PC-3 (cell line): ENCODE measurements around the gene SLC1A2. TPM values are rescaled to one million over a fixed set of nuclear protein-coding genes. Genes with fewer than 3 reads are reported as not detected.

Experiments
- ATAC-seq: fragments of 200-7000 bp; cut with Tn5 transposase; 2 replicates; pipeline ENCODE4 v1.9.1; 2020; ENCODE audit warnings: mild to moderate bottlenecking, moderate library complexity
- BruUV-seq: library from RNA; stranded (reverse); fragments of 400-500 nt; replicated peaks from 2 replicates; lab custom pipeline; 2021; lab: Mats Ljungman, UMichigan
- CTCF ChIA-PET: fragments of 300-600 bp; sonication (Branson Sonifier 250); formaldehyde crosslinking; loops from one replicate; lab custom pipeline; 2022; ENCODE audit warnings: antibody characterized with exemption; lab: Charles Lee
- POLR2A ChIA-PET: fragments of 300-600 bp; sonication (Branson Sonifier 250); formaldehyde crosslinking; loops from one replicate; lab custom pipeline; 2022; ENCODE audit warnings: antibody characterized with exemption; ENCODE audit not compliant: unreplicated experiment; lab: Charles Lee
- DNase-seq: peaks from one replicate; pipeline ENCODE4 v3.0.0-alpha.2; 2015
- H2AFZ ChIP-seq: fragments of 300-600 bp; sonication (generic); 2 replicates; pipeline ENCODE4 v1.6.0; 2016; ENCODE audit warnings: antibody characterized with exemption, low read length
- H3F3A ChIP-seq: fragments of 300-600 bp; sonication (generic); one replicate; pipeline ENCODE4 v1.6.0; 2017; ENCODE audit warnings: antibody characterized with exemption, low read length, control low read depth, mild to moderate bottlenecking; ENCODE audit not compliant: unreplicated experiment
- H3K27ac ChIP-seq: fragments of 300-600 bp; sonication (generic); 2 replicates; pipeline ENCODE4 v1.5.1; 2016; ENCODE audit warnings: mild to moderate bottlenecking, low read length
- H3K27me3 ChIP-seq: fragments of 300-600 bp; sonication (generic); 2 replicates; pipeline ENCODE4 v1.6.1; 2016; ENCODE audit warnings: low read length, mixed read lengths
- H3K36me3 ChIP-seq: fragments of 300-600 bp; sonication (generic); 2 replicates; pipeline ENCODE4 v1.6.1; 2016; ENCODE audit warnings: low read depth, mixed run types, low read length, mixed read lengths
- H3K4me1 ChIP-seq: fragments of 300-600 bp; sonication (generic); 2 replicates; pipeline ENCODE4 v1.5.1; 2016; ENCODE audit warnings: low read length; ENCODE audit not compliant: insufficient read depth
- H3K4me2 ChIP-seq: fragments of 300-600 bp; sonication (generic); 2 replicates; pipeline ENCODE4 v1.6.0; 2016; ENCODE audit warnings: low read length
- H3K4me3 ChIP-seq: fragments of 300-600 bp; sonication (generic); 2 replicates; pipeline ENCODE4 v1.5.1; 2016; ENCODE audit warnings: mild to moderate bottlenecking, low read length, mixed read lengths
- H3K79me2 ChIP-seq: fragments of 300-600 bp; sonication (generic); 2 replicates; pipeline ENCODE4 v1.6.1; 2017; ENCODE audit warnings: low read length, mixed read lengths
- H3K9ac ChIP-seq: fragments of 300-600 bp; sonication (generic); 2 replicates; pipeline ENCODE4 v1.6.0; 2016; ENCODE audit warnings: mild to moderate bottlenecking, low read length
- H3K9me2 ChIP-seq: fragments of 300-600 bp; sonication (generic); replicated peaks from 2 replicates; pipeline ENCODE4 v1.6.1; 2016; ENCODE audit warnings: mixed run types, low read length, mixed read lengths
- H3K9me3 ChIP-seq: fragments of 300-600 bp; sonication (generic); 2 replicates; pipeline ENCODE4 v1.6.1; 2016; ENCODE audit warnings: low read length, mixed read lengths
- H4K20me1 ChIP-seq: fragments of 300-600 bp; sonication (generic); 2 replicates; pipeline ENCODE4 v1.6.1; 2016; ENCODE audit warnings: low read length, mixed read lengths
- EZH2 ChIP-seq: fragments of 300-600 bp; sonication (generic); IDR thresholded peaks from one replicate; pipeline ENCODE4 v1.6.1; 2017; ENCODE audit warnings: antibody characterized with exemption, mild to moderate bottlenecking, low read length; ENCODE audit not compliant: unreplicated experiment
- EZH2phosphoT487 ChIP-seq: fragments of 300-600 bp; sonication (generic); IDR thresholded peaks from 2 replicates; pipeline ENCODE4 v1.6.1; 2018; ENCODE audit warnings: mild to moderate bottlenecking, antibody characterized with exemption, low read length, borderline replicate concordance
- intact Hi-C: fragments of 100-400 bp; cut with micrococcal nuclease; formaldehyde crosslinking; loops from 2 replicates; pipeline ENCODE4 v1.9.0; 2023
- total RNA-seq: library from RNA; depleted of rRNA; stranded (reverse); fragments of >200 nt; gene quantifications from 2 replicates; pipeline ENCODE4 v1.2.3, GENCODE V29; 2014
- TF ChIP-seq, protein P1 (sequence below): fragments of 300-600 bp; sonication (generic); conservative IDR thresholded peaks from 2 replicates; pipeline ENCODE4 v1.5.1; 2017; ENCODE audit warnings: antibody characterized with exemption, low read depth, mild to moderate bottlenecking, low read length

SLC1A2 gene
- total RNA-seq, 1 experiment from 2014 or later, result 0.18 TPM

DNA sequence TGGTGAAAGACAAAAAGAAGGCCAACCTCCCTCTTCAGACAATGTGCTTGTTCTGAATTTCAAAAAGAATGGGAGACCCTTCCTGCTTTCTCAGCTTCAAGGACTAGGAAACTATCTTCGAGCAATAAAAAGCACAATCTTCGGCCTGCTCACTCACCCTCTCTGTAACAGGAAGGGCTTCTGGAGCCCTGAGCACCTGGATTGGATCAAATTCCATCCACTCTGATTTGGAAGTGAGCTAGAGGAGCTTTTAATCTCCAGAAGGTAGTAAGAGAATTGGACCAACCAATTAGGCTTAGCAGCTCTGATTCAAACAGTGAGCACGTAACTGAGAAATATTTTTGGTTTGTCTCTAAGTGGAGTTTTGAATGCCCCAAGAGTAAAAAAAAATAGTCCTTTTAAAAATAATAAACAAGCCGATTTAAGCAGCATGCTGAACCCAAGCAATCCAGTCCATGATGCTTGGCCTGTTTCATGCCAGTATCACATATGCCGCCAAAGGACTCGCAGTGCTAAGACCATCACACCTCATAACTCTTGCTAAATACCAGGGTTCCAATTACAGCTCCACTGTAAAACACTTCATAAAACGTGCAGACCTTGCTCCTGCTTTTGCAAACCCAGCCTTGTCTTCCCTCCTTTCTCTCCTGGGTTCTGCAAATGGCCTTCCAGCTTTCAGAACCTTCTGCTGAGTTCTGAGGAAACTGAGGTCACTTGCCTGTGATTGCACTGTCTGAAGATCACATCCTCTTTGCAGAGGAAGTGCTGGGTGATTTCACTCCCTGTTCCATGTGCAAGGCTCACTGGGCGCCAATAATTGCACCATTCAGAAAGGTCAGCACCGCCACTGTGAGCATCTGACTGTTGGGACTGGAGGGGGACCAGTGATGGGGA is 74.4 kb downstream of the SLC1A2 start:
- Histone ChIP-seq H3K4me3 (no peak overlapping the region), H3K79me2 (no peaks in the 10 kb centered on the region), H3K27ac (no peak overlapping the region), H2AFZ (no peak overlapping the region), H3F3A (no peaks in the 10 kb centered on the region), H3K9me3 (no peaks in the 10 kb centered on the region), H3K4me1 (no peaks in the 10 kb centered on the region), H3K4me2 (no peak overlapping the region), H3K9ac (no peak overlapping the region), H3K36me3 (no peaks in the 10 kb centered on the region), H3K9me2 (no peaks in the 10 kb centered on the region), H4K20me1 (no peaks in the 10 kb centered on the region), H3K27me3 (no peaks in the 10 kb centered on the region)
- BruUV-seq, result no TSS peak
- ATAC-seq (no peak), DNase-seq (no peak)
- intact Hi-C loops, result no loop called here
- TF ChIP-seq EZH2phosphoT487, result no peak
- TF ChIP-seq EZH2, result no peak
- TF ChIP-seq, protein P1, sequence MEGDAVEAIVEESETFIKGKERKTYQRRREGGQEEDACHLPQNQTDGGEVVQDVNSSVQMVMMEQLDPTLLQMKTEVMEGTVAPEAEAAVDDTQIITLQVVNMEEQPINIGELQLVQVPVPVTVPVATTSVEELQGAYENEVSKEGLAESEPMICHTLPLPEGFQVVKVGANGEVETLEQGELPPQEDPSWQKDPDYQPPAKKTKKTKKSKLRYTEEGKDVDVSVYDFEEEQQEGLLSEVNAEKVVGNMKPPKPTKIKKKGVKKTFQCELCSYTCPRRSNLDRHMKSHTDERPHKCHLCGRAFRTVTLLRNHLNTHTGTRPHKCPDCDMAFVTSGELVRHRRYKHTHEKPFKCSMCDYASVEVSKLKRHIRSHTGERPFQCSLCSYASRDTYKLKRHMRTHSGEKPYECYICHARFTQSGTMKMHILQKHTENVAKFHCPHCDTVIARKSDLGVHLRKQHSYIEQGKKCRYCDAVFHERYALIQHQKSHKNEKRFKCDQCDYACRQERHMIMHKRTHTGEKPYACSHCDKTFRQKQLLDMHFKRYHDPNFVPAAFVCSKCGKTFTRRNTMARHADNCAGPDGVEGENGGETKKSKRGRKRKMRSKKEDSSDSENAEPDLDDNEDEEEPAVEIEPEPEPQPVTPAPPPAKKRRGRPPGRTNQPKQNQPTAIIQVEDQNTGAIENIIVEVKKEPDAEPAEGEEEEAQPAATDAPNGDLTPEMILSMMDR, result no peak
- POLR2A ChIA-PET, result no interaction called here
- CTCF ChIA-PET, result no interaction called here

DNA sequence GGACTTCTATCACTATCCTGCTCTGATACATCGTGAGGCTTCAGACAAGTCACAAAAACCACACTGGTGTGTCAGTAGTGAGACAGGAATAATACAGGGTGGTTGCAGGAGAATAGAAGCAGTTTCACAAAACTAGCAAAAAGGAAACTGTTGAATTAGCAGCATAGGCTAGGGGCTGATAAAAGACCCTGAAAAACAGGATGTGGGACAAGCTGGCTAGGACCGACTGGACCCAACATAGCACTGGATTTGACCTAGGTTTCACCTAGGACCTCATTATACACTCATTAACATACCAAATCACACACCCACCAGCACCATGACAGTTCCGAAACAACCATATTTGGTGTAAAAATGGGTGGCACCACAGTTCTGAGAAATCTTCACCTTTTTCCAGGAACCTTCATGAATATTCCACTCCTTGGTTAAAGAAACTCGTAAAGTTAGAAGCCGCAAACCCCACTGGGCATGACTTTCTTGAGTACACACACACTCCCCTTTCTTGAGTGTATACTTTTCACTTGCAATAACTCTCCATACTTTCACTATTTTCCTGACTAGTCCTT is 76.2 kb downstream of the SLC1A2 start:
- BruUV-seq, result no TSS peak
- DNase-seq (no peak), ATAC-seq (no peak)
- no peaks in the 10 kb centered on the region for H3K9me3 ChIP-seq
- H3K4me1 ChIP-seq, result peaks cover 12% of the 10 kb centered on the region
- no peaks in the 10 kb centered on the region for H3K9me2 ChIP-seq
- H3F3A ChIP-seq, result no peaks in the 10 kb centered on the region
- H3K4me2 ChIP-seq, result no peak overlapping the region
- H2AFZ ChIP-seq, result no peak overlapping the region
- H3K27me3 ChIP-seq, result no peaks in the 10 kb centered on the region
- POLR2A ChIA-PET, result no interaction called here
- H3K27ac ChIP-seq, result no peak overlapping the region
- TF ChIP-seq EZH2phosphoT487, result no peak
- TF ChIP-seq, protein P1, result no peak
- no peak for TF ChIP-seq EZH2
- no peak overlapping the region for H3K4me3 ChIP-seq
- no peaks in the 10 kb centered on the region for H3K36me3 ChIP-seq
- intact Hi-C loops, result no loop called here
- H4K20me1 ChIP-seq, result no peaks in the 10 kb centered on the region
- CTCF ChIA-PET, result no interaction called here
- no peak overlapping the region for H3K9ac ChIP-seq
- H3K79me2 ChIP-seq, result no peaks in the 10 kb centered on the region

DNA sequence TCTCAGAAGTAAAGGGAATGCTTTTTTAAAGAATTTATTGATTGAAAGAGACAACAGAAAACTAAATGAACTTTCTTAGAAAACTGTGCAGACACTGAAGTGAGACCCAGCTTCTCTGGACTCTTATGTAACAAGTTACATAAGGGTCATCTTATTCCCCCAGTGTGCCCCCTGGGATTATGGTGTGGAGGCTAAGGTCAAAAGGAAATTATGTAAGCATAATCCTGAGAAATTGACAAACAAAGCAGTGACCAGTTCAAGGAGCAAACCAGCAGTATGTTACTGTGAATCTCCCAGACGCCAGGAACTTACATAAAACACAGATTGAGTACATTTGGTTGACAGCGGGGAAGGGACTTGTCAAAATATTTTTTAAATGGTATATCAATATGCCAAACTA is 78.6 kb downstream of the SLC1A2 start:
- CTCF ChIA-PET, result no interaction called here
- H3K27ac ChIP-seq, result no peak overlapping the region
- ATAC-seq (no peak), DNase-seq (no peak)
- TF ChIP-seq, protein P1, result no peak
- no TSS peak for BruUV-seq
- H3K4me1 ChIP-seq, result peaks cover 29% of the 10 kb centered on the region
- H3K9me2 ChIP-seq, result no peaks in the 10 kb centered on the region
- H3K4me3 ChIP-seq, result no peak overlapping the region
- no peaks in the 10 kb centered on the region for H3K79me2 ChIP-seq
- H3K36me3 ChIP-seq, result no peaks in the 10 kb centered on the region
- no peaks in the 10 kb centered on the region for H3K9me3 ChIP-seq
- H2AFZ ChIP-seq, result no peak overlapping the region
- no peaks in the 10 kb centered on the region for H3F3A ChIP-seq
- intact Hi-C loops, result no loop called here
- POLR2A ChIA-PET, result no interaction called here
- no peak overlapping the region for H3K9ac ChIP-seq
- H4K20me1 ChIP-seq, result no peaks in the 10 kb centered on the region
- H3K4me2 ChIP-seq, result no peak overlapping the region
- H3K27me3 ChIP-seq, result no peaks in the 10 kb centered on the region
